B cell (primary cell): ENCODE data around the gene MYL4. TPM values are rescaled to one million over a fixed set of nuclear protein-coding genes. Genes with fewer than 3 reads are reported as not detected.

Source experiments
- ATAC-seq: fragments of 200-7000 bp; cut with Tn5 transposase; one replicate; pipeline ENCODE4 v1.10.0; 2021; ENCODE audit warnings: low read depth, mild to moderate bottlenecking, moderate number of reproducible peaks, moderate library complexity
- CTCF ChIA-PET: fragments of 350-600 bp; sonication (Branson Sonifier 250); formaldehyde crosslinking; loops from one replicate; lab custom pipeline; 2021; ENCODE audit warnings: antibody characterized with exemption, inconsistent platforms; lab: Charles Lee
- POLR2A ChIA-PET: fragments of 350-600 bp; sonication (Branson Sonifier 250); formaldehyde crosslinking; loops from one replicate; lab custom pipeline; 2021; ENCODE audit warnings: antibody characterized with exemption; lab: Charles Lee
- DNase-seq: peaks from one replicate; pipeline ENCODE4 v3.0.0; 2013
- H2AFZ ChIP-seq: 2 replicates; pipeline ENCODE4 v1.6.1; 2012; ENCODE audit warnings: mild to moderate bottlenecking, low read depth, low read length; ENCODE audit not compliant: insufficient read depth, poor library complexity, severe bottlenecking
- H3K27ac ChIP-seq, 2 donors: 1 replicate in 1 of 2; 2 replicates in 1 of 2; pipeline ENCODE4 v1.5.1; 2012 to 2013; ENCODE audit warnings: low read length in 2 of 2, mild to moderate bottlenecking in 2 of 2, moderate library complexity in 1 of 2
- H3K27me3 ChIP-seq, 4 experiments: fragments of 200-600 bp in 1 of 4; sonication (generic) in 1 of 4; replicated peaks in 1 of 4; 1 replicate in 2 of 4; 2 replicates in 2 of 4; pipeline versions ENCODE4 v1.6.1 to v1.7.0; 2013 to 2016; ENCODE audit warnings: low read length in 3 of 4, mild to moderate bottlenecking in 2 of 4, mixed read lengths in 1 of 4, moderate library complexity in 1 of 4; ENCODE audit not compliant: insufficient read depth in 4 of 4, control insufficient read depth in 3 of 4; ENCODE audit errors: control extremely low read depth in 1 of 4
- H3K36me3 ChIP-seq, 2 experiments: replicated peaks in 1 of 2; 1 replicate in 1 of 2; 2 replicates in 1 of 2; pipeline versions ENCODE4 v1.6.1 to v1.7.1; 2013; ENCODE audit warnings: low read length in 1 of 2; ENCODE audit not compliant: insufficient read depth in 2 of 2, control insufficient read depth in 1 of 2; ENCODE audit errors: control extremely low read depth in 1 of 2, extremely low read depth in 1 of 2
- H3K4me1 ChIP-seq, 2 donors: fragments of 200-600 bp in 1 of 2; sonication (generic) in 1 of 2; 1 replicate in 1 of 2; 2 replicates in 1 of 2; pipeline versions ENCODE4 v1.5.1 to v1.6.1; 2013 to 2017; ENCODE audit warnings: low read length in 2 of 2; ENCODE audit not compliant: control insufficient read depth in 2 of 2, insufficient read depth in 2 of 2
- H3K4me2 ChIP-seq: replicated peaks from 2 replicates; pipeline ENCODE3; 2012; ENCODE audit warnings: mild to moderate bottlenecking, low read depth, low read length; ENCODE audit not compliant: poor library complexity, severe bottlenecking
- H3K4me3 ChIP-seq, 5 experiments: fragments of 200-600 bp in 1 of 5; sonication (generic) in 1 of 5; 1 replicate in 3 of 5; 2 replicates in 2 of 5; pipeline versions ENCODE4 v1.5.1 to v1.7.0; 2011 to 2016; ENCODE audit warnings: low read length in 4 of 5, mild to moderate bottlenecking in 4 of 5, low read depth in 2 of 5, control low read depth in 1 of 5, moderate library complexity in 1 of 5; ENCODE audit not compliant: insufficient read depth in 1 of 5; ENCODE audit errors: control extremely low read depth in 1 of 5, extremely low read depth in 1 of 5
- H3K79me2 ChIP-seq: fragments of 200-600 bp; sonication (generic); one replicate; pipeline ENCODE4 v1.6.0; 2016; ENCODE audit warnings: low read length; ENCODE audit not compliant: control insufficient read depth, insufficient read depth
- H3K9ac ChIP-seq: fragments of 200-600 bp; sonication (generic); 2 replicates; pipeline ENCODE4 v1.6.1; 2017; ENCODE audit warnings: mild to moderate bottlenecking, low read length, moderate library complexity
- H3K9me3 ChIP-seq, 3 donors: one replicate each; pipeline versions ENCODE4 v1.6.1 to v1.7.1; 2013; ENCODE audit warnings: low read length in 2 of 3; ENCODE audit not compliant: control insufficient read depth in 2 of 3, insufficient read depth in 1 of 3; ENCODE audit errors: control extremely low read depth in 1 of 3
- H4K20me1 ChIP-seq: 2 replicates; pipeline ENCODE4 v1.6.0; 2012; ENCODE audit warnings: mild to moderate bottlenecking, low read length; ENCODE audit not compliant: insufficient read depth, control insufficient read depth, poor library complexity, severe bottlenecking
- H3K27ac Mint-ChIP-seq: one replicate; pipeline ENCODE4 v1.8.0; 2021; ENCODE audit warnings: mixed read lengths
- H3K27me3 Mint-ChIP-seq: one replicate; pipeline ENCODE4 v1.8.0; 2021; ENCODE audit warnings: mixed read lengths
- H3K4me1 Mint-ChIP-seq: one replicate; pipeline ENCODE4 v1.8.0; 2021; ENCODE audit warnings: mixed read lengths
- H3K4me3 Mint-ChIP-seq: one replicate; pipeline ENCODE4 v1.8.0; 2021; ENCODE audit warnings: mixed read lengths
- H3K9me3 Mint-ChIP-seq: one replicate; pipeline ENCODE4 v1.8.0; 2022; ENCODE audit warnings: mixed read lengths; ENCODE audit not compliant: insufficient read depth
- EZH2 ChIP-seq: IDR thresholded peaks from 2 replicates; pipeline ENCODE4 v1.6.1; 2012; ENCODE audit warnings: borderline replicate concordance, low read depth, mild to moderate bottlenecking, moderate library complexity, low read length; ENCODE audit not compliant: insufficient read depth, poor library complexity, severe bottlenecking
- WGBS: methylation state at CpG from one replicate; pipeline ENCODE4 v1.1.5; 2013; ENCODE audit warnings: missing lambda C conversion rate; ENCODE audit not compliant: insufficient coverage; 5-methylcytosine and 5-hydroxymethylcytosine counted together
- intact Hi-C: fragments of 100-400 bp; cut with micrococcal nuclease; formaldehyde crosslinking; loops from one replicate; pipeline ENCODE4 v1.10.0; 2022
- polyA plus RNA-seq: library from polyadenylated mRNA; depleted of rRNA; stranded (reverse); fragments of >200 nt; gene quantifications from 2 replicates; pipeline ENCODE4 v1.2.3, GENCODE V29; 2012
- total RNA-seq, 2 donors: library from RNA; stranded (reverse); fragments of 120-200 nt in 1 of 2; gene quantifications; 1 replicate in 1 of 2; 2 replicates in 1 of 2; pipeline versions ENCODE4 v1.2.3 to v1.2.4, GENCODE V29; 2013 to 2022
- TF ChIP-seq, protein P1 (sequence below): fragments of 200-600 bp; IDR thresholded peaks from one replicate; pipeline ENCODE4 v1.8.0; 2022; ENCODE audit warnings: antibody characterized with exemption, mild to moderate bottlenecking

Gene MYL4
- total and polyA plus RNA-seq, 2 donors (not counting 1 experiment from before 2014, with no cell fraction given): 0.16 to 0.42 TPM

GRCh38 chr17:47227862-47228261 lies 18.7 kb downstream of the MYL4 start:
- H3K4me1 Mint-ChIP-seq: peaks cover 28% of the 10 kb centered on the region
- Histone ChIP-seq H3K4me2 (no peak overlapping the region), H3K9ac (no peak overlapping the region), H2AFZ (no peak overlapping the region), H3K4me1 (peaks cover 22 to 23% of the 10 kb centered on the region in 2 donors), H3K36me3 (no peaks in the 10 kb centered on the region), H3K9me3 (peaks cover 0 to 14% (median 0%) of the 10 kb centered on the region in 3 donors), H3K27ac (no peak overlapping the region), H3K4me3 (no peak overlapping the region), H4K20me1 (no peaks in the 10 kb centered on the region), H3K79me2 (no peaks in the 10 kb centered on the region), H3K27me3 (no peaks in the 10 kb centered on the region)
- intact Hi-C loops: no loop called here
- H3K27me3 Mint-ChIP-seq: no peaks in the 10 kb centered on the region
- ChIA-PET CTCF (interaction anchor here (3.1 to 7.5 kb wide), 4 partner anchors 8 to 95 kb away, joined by 22 to 226 read pairs (median 32); partner anchors contain the start of genes EFCAB13 and ITGB3), POLR2A (no interaction called here)
- H3K27ac Mint-ChIP-seq: no peak overlapping the region
- H3K4me3 Mint-ChIP-seq: no peak overlapping the region
- DNase-seq (no peak), ATAC-seq (no peak)
- H3K9me3 Mint-ChIP-seq: no peaks in the 10 kb centered on the region
- 92% methylated on average over 2 of the region's 2 CpGs for WGBS
- TF ChIP-seq, protein P1, sequence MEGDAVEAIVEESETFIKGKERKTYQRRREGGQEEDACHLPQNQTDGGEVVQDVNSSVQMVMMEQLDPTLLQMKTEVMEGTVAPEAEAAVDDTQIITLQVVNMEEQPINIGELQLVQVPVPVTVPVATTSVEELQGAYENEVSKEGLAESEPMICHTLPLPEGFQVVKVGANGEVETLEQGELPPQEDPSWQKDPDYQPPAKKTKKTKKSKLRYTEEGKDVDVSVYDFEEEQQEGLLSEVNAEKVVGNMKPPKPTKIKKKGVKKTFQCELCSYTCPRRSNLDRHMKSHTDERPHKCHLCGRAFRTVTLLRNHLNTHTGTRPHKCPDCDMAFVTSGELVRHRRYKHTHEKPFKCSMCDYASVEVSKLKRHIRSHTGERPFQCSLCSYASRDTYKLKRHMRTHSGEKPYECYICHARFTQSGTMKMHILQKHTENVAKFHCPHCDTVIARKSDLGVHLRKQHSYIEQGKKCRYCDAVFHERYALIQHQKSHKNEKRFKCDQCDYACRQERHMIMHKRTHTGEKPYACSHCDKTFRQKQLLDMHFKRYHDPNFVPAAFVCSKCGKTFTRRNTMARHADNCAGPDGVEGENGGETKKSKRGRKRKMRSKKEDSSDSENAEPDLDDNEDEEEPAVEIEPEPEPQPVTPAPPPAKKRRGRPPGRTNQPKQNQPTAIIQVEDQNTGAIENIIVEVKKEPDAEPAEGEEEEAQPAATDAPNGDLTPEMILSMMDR: no peak
- no peak for TF ChIP-seq EZH2

GRCh38 chr17:47229535-47230443 lies 20.6 kb downstream of the MYL4 start:
- H4K20me1 ChIP-seq: no peaks in the 10 kb centered on the region
- H3K27me3 Mint-ChIP-seq: no peaks in the 10 kb centered on the region
- WGBS: 13% methylated on average over 12 of the region's 22 CpGs
- H2AFZ ChIP-seq: peak overlapping the region; percentile 74
- intact Hi-C loops: loop anchor here (1.0 kb wide), 3 partner anchors 24 to 386 kb away; partner anchors contain the start of gene ITGB3
- ChIA-PET POLR2A (no interaction called here), CTCF (interaction anchor here (0.7 to 7.5 kb wide), 25 partner anchors 10 to 390 kb away, joined by 3 to 226 read pairs (median 5); partner anchors contain the start of genes CDC27, EFCAB13, ITGB3 and MYL4)
- peak; percentile 92 for ATAC-seq
- H3K27ac ChIP-seq: no peak overlapping the region
- H3K4me1 ChIP-seq: peaks cover 22 to 23% of the 10 kb centered on the region in 2 donors
- peak overlapping the region; percentile 6 to 42 (median 35) for H3K4me3 ChIP-seq
- peaks cover 28% of the 10 kb centered on the region for H3K4me1 Mint-ChIP-seq
- DNase-seq: peak; percentile 86
- no peaks in the 10 kb centered on the region for H3K27me3 ChIP-seq
- no peaks in the 10 kb centered on the region for H3K36me3 ChIP-seq
- peak overlapping the region; percentile 77 for H3K4me3 Mint-ChIP-seq
- no peaks in the 10 kb centered on the region for H3K9me3 Mint-ChIP-seq
- H3K9ac ChIP-seq: peak overlapping the region; percentile 54
- no peaks in the 10 kb centered on the region for H3K9me3 ChIP-seq
- peak overlapping the region; percentile 72 for H3K4me2 ChIP-seq
- H3K27ac Mint-ChIP-seq: peak overlapping the region; percentile 57
- H3K79me2 ChIP-seq: no peaks in the 10 kb centered on the region
- TF ChIP-seq, protein P1: peak; percentile 97
- TF ChIP-seq EZH2: no peak
